ENCODE data around the gene SORL1-AS1.

DNA sequence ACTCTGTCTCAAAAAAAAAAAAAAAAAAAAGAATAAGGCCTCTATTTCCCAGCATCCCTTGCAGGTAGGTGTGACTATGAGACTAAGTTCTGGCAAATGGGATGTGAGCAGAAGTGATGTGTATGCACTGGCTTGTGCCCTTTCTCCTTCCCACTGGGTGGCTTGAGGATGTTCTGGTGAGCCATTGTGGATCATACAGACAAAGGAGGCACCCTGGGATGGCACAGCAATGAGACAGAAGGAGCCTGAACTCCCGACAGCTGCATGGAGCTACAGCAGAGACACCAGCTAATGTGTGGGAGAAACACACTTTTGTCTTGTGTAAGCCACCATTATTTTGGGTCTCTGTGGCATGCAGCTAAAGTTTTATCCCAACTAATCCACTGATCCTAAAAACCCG is 11.2 kb downstream of the SORL1-AS1 start:
- no peak for TF ChIP-seq EZH2 (IDR thresholded peaks at IDR 0.05)
- TF ChIP-seq, protein P1, sequence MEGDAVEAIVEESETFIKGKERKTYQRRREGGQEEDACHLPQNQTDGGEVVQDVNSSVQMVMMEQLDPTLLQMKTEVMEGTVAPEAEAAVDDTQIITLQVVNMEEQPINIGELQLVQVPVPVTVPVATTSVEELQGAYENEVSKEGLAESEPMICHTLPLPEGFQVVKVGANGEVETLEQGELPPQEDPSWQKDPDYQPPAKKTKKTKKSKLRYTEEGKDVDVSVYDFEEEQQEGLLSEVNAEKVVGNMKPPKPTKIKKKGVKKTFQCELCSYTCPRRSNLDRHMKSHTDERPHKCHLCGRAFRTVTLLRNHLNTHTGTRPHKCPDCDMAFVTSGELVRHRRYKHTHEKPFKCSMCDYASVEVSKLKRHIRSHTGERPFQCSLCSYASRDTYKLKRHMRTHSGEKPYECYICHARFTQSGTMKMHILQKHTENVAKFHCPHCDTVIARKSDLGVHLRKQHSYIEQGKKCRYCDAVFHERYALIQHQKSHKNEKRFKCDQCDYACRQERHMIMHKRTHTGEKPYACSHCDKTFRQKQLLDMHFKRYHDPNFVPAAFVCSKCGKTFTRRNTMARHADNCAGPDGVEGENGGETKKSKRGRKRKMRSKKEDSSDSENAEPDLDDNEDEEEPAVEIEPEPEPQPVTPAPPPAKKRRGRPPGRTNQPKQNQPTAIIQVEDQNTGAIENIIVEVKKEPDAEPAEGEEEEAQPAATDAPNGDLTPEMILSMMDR (IDR thresholded peaks at IDR 0.05), result no peak
- no peak for TF ChIP-seq EZH2phosphoT487 (IDR thresholded peaks at IDR 0.05)
